Measurements from ENCODE around the gene SUDS3.

The SUDS3 gene

GRCh38 chr12:118439068-118439467 is 62.7 kb downstream of the SUDS3 start:
- Histone ChIP-seq H3K79me2 (ENCODE audit: insufficient read depth, low read length) (no peaks in the 10 kb centered on the region), H4K20me1 (ENCODE audit: insufficient read depth, low read length) (no peaks in the 10 kb centered on the region), H3K4me1 (ENCODE audit: insufficient read depth, low read length, severe bottlenecking) (no peaks in the 10 kb centered on the region), H3K36me3 (ENCODE audit: insufficient read depth, low read length) (no peaks in the 10 kb centered on the region), H3K9me2 (ENCODE audit: low read depth, low read length) (no peaks in the 10 kb centered on the region), H3K9ac (ENCODE audit: low read length) (no peak overlapping the region), H3K4me2 (ENCODE audit: low read length) (no peak overlapping the region), H3K9me3 (ENCODE audit: low read length) (no peaks in the 10 kb centered on the region), H3K27ac (ENCODE audit: low read depth, low read length, poor library complexity, severe bottlenecking) (no peak overlapping the region), H3K27me3 (ENCODE audit: insufficient read depth, low read length) (no peaks in the 10 kb centered on the region), H3F3A (ENCODE audit: insufficient read depth, low read length) (no peaks in the 10 kb centered on the region), H3K4me3 (ENCODE audit: low read depth, low read length, poor library complexity, severe bottlenecking) (no peak overlapping the region), H2AFZ (ENCODE audit: low read length) (no peak overlapping the region)
- TF ChIP-seq EZH2 (IDR thresholded peaks at IDR 0.05; ENCODE audit: borderline replicate concordance, low read length) (no peak), CTCF (IDR thresholded peaks at IDR 0.05; ENCODE audit: low read length) (no peak)

- H3K4me2 ChIP-seq (ENCODE audit: low read length) = no peak overlapping the region
- H3K4me1 ChIP-seq (ENCODE audit: insufficient read depth, low read length, severe bottlenecking) = no peaks in the 10 kb centered on the region
- no peaks in the 10 kb centered on the region for H3K36me3 ChIP-seq (ENCODE audit: insufficient read depth, low read length)
These were observed 69.9 kb downstream of the SUDS3 start for GRCh38 chr12:118446247-118446646.

GRCh38 chr12:118447181-118447580 is 70.8 kb downstream of the SUDS3 start:
- Histone ChIP-seq H3K9ac (ENCODE audit: low read length) (no peak overlapping the region), H4K20me1 (ENCODE audit: insufficient read depth, low read length) (no peaks in the 10 kb centered on the region), H3K4me2 (ENCODE audit: low read length) (no peak overlapping the region), H3F3A (ENCODE audit: insufficient read depth, low read length) (no peaks in the 10 kb centered on the region), H3K27ac (ENCODE audit: low read depth, low read length, poor library complexity, severe bottlenecking) (no peak overlapping the region), H2AFZ (ENCODE audit: low read length) (no peak overlapping the region), H3K79me2 (ENCODE audit: insufficient read depth, low read length) (no peaks in the 10 kb centered on the region), H3K27me3 (ENCODE audit: insufficient read depth, low read length) (no peaks in the 10 kb centered on the region; the same call in 1 of the 2 replicates), H3K4me3 (ENCODE audit: low read depth, low read length, poor library complexity, severe bottlenecking) (no peak overlapping the region), H3K36me3 (ENCODE audit: insufficient read depth, low read length) (no peaks in the 10 kb centered on the region), H3K9me3 (ENCODE audit: low read length) (no peaks in the 10 kb centered on the region), H3K4me1 (ENCODE audit: insufficient read depth, low read length, severe bottlenecking) (no peaks in the 10 kb centered on the region), H3K9me2 (ENCODE audit: low read depth, low read length) (no peaks in the 10 kb centered on the region)
- TF ChIP-seq CTCF (IDR thresholded peaks at IDR 0.05; ENCODE audit: low read length) (no peak), EZH2 (IDR thresholded peaks at IDR 0.05; ENCODE audit: borderline replicate concordance, low read length) (no peak)

More at GRCh38 chr12:118446247-118446646, 69.9 kb downstream of the SUDS3 start:
- no peak overlapping the region for H2AFZ ChIP-seq (ENCODE audit: low read length)
- no peaks in the 10 kb centered on the region for H4K20me1 ChIP-seq (ENCODE audit: insufficient read depth, low read length)
- H3K9ac ChIP-seq (ENCODE audit: low read length) = no peak overlapping the region
- no peaks in the 10 kb centered on the region for H3K27me3 ChIP-seq (ENCODE audit: insufficient read depth, low read length)
- H3K79me2 ChIP-seq (ENCODE audit: insufficient read depth, low read length) = no peaks in the 10 kb centered on the region
- H3K27ac ChIP-seq (ENCODE audit: low read depth, low read length, poor library complexity, severe bottlenecking) = no peak overlapping the region
- no peak overlapping the region for H3K4me3 ChIP-seq (ENCODE audit: low read depth, low read length, poor library complexity, severe bottlenecking)
- H3F3A ChIP-seq (ENCODE audit: insufficient read depth, low read length) = no peaks in the 10 kb centered on the region
- H3K9me3 ChIP-seq (ENCODE audit: low read length) = no peaks in the 10 kb centered on the region
- TF ChIP-seq EZH2 (IDR thresholded peaks at IDR 0.05; ENCODE audit: borderline replicate concordance, low read length) (no peak), CTCF (IDR thresholded peaks at IDR 0.05; ENCODE audit: low read length) (no peak)
- no peaks in the 10 kb centered on the region for H3K9me2 ChIP-seq (ENCODE audit: low read depth, low read length)

Data from OCI-LY1 (cell line).